ENCODE data around the gene MFAP5.
"Not testable (repeated sequence)": the region's sequence is repeated elsewhere in the genome, so short reads cannot be mapped to it uniquely, and the experiment has no call there.

Gene MFAP5

DNA sequence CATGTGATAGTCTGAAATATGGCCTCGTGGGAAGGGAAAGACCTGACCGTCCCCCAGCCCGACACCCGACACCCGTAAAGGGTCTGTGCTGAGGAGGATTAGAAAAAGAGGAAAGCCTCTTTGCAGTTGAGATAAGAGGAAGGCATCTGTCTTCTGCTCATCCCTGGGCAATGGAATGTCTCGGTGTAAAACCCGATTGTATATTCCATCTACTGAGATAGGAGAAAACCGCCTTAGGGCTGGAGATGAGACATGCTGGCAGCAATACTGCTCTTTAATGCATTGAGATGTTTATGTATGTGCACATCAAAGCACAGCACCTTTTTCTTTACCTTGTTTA lies 26.6 kb downstream of the MFAP5 start:
- DNase-seq (ENCODE audit: low read depth); H3K4me3 ChIP-seq (ENCODE audit: low read depth, low read length): not testable (repeated sequence)

DNA sequence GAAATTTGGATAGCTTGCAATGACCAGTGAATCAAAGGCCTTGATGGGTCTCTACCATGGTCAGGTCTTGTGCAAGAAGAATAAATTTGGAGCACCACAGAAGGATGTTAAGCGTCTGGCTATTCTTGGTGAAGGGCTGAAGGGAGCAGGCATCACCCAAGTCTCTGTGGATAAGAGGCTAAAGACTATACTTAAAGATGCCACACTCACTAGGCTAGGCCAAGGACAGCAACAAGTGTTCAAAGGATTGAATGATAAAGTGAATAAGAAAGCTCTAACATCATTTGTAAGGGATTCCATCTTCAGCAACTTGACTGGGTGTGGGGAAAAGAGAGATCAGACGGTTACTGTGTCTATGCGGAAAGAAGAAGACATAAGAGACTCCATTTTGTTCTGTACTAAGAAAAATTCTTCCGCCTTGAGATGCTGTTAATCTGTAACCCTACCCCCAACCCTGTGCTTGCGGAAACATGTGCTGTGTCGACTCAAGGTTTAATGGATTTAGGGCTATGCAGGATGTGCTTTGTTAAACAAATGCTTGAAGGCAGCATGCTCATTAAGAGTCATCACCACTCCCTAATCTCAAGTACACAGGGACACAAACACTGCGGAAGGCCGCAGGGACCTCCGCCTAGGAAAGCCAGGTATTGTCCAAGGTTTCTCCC lies 27.2 kb downstream of the MFAP5 start:
- DNase-seq (ENCODE audit: low read depth); H3K4me3 ChIP-seq (ENCODE audit: low read depth, low read length): not testable (repeated sequence)

DNA sequence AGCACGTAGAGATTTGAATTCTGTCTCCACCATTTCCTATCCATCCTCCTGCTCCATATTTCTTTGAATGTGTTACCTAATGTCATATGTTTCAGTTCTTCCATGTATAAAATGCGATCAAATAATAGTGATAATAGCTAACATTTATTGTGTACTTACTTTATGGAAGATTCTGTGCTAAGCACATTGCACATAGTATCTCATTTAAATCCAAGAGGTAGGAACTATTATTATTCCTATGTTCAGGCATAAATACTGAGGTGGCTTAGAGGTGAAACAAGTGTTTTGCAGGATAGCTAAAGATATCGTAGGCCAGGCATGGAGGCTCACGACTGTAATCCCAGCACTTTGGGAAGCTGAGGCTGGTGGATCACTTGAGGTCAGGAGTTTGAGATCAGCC lies 32.5 kb downstream of the MFAP5 start:
- no peak overlapping the region for H3K4me3 ChIP-seq (ENCODE audit: low read depth, low read length)
- no peak for DNase-seq (ENCODE audit: low read depth)

DNA sequence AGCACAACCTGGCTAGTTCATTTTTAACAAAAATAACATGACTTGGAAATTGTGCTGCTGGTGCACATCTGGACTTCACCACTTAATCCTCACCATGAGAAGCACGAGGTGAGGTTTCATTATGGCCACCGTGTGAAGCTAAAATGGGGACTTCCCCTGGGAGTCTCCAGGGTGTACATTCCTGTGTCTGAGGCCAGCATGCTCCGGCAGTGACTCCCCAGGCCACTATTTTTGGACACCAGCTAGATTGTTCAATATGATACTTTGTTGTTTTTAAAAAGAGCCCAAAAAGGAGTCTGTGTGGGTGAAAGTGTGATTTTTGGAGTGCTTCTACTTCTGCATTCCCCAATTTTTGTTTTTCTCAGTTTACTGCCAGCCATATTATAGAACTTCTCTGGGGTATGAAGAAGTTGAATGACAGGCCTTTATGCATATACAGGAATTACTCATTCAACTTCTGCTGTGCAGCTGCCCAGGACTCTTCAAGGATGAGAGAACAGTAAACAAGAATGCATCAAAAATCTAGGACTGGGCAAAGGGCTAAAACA lies 33.1 kb downstream of the MFAP5 start:
- no peak overlapping the region for H3K4me3 ChIP-seq (ENCODE audit: low read depth, low read length)
- DNase-seq (ENCODE audit: low read depth) = peak; percentile 17

DNA sequence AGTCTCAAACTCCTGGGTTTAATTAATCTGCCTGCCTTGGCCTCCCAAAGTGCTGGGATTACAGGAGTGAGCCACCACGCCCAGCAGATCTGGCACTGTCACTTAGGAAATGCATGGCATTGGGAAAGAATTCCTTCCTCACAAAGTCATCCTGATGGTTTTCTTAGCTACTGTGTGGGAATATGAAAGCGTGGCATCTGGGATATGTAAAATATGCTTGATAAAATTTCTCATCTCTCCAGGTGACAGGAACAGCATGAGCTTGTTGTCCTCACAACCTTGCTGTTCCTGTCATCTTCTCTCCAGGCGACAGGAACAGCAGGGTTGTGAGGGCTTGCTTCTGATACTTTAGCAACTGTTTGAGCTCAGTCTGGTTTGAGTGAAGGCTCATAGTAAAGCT lies 33.9 kb downstream of the MFAP5 start:
- DNase-seq (ENCODE audit: low read depth) = no peak
- H3K4me3 ChIP-seq (ENCODE audit: low read depth, low read length) = no peak overlapping the region

DNA sequence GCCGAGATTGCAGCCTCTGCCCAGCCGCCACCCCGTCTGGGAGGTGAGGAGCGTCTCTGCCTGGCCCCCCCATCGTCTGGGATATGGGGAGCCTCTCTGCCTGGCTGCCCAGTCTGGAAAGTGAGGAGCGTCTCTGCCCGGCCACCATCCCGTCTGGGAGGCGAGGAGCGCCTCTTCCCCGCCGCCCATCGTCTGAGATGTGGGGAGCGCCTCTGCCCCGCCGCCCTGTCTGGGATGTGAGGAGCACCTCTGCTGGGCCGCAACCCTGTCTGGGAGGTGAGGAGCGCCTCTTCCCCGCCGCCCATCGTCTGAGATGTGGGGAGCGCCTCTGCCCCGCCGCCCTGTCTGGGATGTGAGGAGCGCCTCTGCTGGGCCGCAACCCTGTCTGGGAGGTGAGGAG lies 37.9 kb downstream of the MFAP5 start:
- H3K4me3 ChIP-seq (ENCODE audit: low read depth, low read length); DNase-seq (ENCODE audit: low read depth): not testable (repeated sequence)

DNA sequence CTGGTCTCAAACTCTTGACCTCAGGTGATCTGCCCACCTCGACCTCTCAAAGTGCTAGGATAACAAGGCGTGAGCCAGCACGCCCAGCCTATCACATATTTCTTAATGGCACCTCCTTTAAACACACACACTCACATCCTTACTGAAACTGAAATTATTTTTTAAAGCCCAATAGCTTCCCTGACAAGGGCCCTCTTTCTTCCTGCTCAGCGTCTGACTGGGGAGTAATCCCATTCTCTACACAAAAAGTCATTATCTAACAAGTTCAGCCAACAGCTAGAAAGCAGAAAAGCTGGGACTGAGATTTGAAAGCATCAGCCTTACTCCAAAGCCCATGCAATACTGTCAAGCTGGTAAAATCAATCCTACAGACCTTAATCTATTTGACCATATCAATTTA lies 40.0 kb downstream of the MFAP5 start:
- H3K4me3 ChIP-seq (ENCODE audit: low read depth, low read length) = no peak overlapping the region
- no peak for DNase-seq (ENCODE audit: low read depth)

DNA sequence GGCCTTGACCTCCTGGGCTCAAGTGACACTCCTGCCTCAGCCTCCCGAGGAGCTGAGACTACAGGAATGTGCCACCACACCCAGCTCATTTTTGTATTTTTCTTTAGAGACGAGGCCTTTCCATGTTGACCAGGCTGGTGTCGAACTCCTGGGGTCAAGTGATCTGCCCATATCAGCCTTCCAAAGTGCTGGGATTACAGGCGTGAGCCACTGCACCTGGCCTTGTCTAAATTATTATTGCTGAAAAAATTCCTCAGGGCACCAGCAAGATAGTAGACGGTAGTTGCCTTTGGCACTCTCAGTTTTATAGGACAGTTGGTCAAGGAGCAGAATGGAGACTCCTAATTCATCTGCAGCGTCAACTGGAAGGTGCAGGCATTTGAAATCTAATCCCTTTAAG lies 47.4 kb downstream of the MFAP5 start:
- H3K4me3 ChIP-seq (ENCODE audit: low read depth, low read length) = no peak overlapping the region
- no peak for DNase-seq (ENCODE audit: low read depth)

DNA sequence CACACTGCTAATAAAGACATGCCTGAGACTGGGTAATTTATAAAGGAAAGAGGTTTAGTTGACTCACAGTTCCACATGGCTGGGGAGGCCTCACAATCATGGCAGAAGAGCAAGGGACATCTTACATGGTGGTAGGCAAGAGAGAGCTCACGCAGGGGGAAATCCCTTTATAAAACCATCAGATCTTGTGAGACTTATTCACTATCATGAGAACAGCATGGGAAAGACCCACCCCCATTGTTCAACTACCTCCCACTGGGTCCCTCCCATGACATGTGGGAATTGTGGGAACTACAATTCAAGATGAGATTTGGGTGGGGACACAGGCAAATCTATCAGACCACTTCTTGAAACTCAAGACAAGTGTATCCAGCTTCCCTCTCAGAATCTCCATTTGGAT lies 48.7 kb downstream of the MFAP5 start:
- not testable (repeated sequence) for DNase-seq (ENCODE audit: low read depth); H3K4me3 ChIP-seq (ENCODE audit: low read depth, low read length)

DNA sequence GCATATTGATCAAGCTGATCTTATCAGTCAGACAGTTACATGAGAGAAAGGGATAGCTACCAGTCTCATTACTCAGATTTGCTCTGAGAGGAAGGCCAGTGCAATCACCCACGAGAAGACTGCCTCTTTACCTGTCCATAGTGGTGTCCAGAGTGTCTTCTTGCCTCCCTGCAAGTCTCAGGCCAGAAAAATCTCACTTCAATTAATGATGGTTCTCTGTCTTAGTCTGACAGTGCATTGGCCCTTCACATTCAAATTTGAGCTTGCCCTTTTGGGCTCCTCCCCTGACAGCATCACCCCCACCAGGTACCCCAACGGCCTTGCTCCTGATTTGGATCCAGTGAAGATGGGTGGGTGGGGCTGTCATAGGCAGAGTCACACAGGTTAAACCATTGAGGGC lies 50.0 kb downstream of the MFAP5 start, which contains the start of gene AICDA:
AICDA (minus strand) TSS at position 231 of the 400 bp plus-strand sequence; CDS start at position 139, 92 bp downstream.
- no peak within 1 kb of the TSS for H3K4me3 ChIP-seq (ENCODE audit: low read depth, low read length)
- no peak for DNase-seq (ENCODE audit: low read depth)

DNA sequence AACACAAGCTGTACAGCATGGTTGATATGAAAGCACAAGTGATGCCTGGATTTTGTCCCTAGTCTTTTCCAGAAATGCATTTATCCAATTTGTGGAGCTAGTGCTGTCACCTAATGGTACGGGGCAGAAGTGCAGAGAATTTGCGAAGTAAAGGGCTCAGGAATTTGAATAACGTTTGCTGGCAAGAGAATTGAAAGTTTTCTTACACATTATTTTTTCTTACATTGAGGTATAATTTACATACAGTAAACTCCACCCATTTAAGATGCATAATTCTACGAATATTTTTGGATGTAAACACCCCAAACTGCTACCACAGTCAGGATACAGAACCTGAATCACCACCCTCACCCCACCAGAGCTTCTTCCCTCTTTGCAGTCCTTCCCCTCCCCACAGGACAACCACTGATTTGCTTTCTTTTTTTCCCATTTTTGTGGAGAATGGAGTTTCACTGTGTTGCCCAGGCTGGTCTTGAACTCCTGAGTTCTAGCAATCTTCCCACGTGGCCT lies 53.5 kb downstream of the MFAP5 start:
- no peak for DNase-seq (ENCODE audit: low read depth)
- H3K4me3 ChIP-seq (ENCODE audit: low read depth, low read length) = no peak overlapping the region

DNA sequence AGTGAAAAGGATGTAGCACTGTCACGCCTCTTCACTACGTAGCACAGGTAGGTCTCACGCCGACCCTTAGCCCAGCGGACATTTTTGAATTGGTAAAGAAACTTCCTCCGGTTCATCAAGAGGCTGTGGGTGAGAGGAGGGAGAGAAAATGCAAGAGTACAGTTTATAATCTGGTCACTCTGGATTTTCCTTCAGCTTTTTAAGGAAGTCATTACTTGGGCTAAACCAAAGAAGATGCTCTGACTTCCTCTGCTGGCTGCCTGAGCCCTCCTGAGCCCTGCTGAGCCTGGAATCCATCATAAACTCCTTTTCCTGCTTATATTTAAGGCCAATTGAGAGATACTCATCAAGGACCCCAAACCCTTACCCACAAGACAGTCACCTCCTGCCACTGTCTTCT lies 55.7 kb downstream of the MFAP5 start:
- no peak overlapping the region for H3K4me3 ChIP-seq (ENCODE audit: low read depth, low read length)
- no peak for DNase-seq (ENCODE audit: low read depth)

DNA sequence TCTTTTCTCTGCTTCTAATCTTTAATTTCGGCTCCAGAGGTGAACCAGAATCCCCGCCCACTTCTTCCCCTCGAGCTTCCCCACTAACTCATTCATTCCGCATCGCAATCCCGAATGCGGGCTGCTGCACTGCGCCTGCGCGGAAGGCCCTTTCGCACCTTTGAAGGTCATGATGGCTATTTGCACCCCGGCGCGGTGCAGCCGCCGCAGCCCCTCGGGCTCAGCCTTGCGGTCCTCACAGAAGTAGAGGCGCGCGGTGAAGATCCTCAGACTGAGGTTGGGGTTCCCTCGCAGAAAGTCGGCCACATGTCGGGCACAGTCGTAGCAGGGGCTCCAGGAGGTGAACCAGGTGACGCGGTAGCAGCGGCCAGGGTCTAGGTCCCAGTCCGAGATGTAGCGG lies 57.6 kb downstream of the MFAP5 start:
- DNase-seq (ENCODE audit: low read depth) = no peak
- no peak overlapping the region for H3K4me3 ChIP-seq (ENCODE audit: low read depth, low read length)

DNA sequence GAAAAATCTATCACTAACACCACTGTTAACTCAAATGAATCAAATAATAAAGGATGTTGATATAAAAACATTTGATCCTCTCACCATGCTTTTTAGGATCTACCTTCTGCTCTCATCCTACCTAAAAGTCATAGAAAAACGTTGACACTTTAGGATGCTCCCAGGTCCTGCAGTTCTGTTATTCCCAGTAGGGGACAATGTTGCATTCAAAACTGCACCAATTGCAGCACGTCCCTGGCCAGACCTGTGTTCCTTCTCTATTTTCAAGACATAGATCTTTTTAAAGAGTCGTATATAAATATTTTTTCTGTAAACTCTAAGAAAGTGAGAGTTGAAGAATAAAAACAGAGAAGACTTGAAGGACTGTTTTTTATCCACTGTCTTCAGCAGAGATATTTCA lies 58.8 kb downstream of the MFAP5 start:
- H3K4me3 ChIP-seq (ENCODE audit: low read depth, low read length) = no peak overlapping the region
- DNase-seq (ENCODE audit: low read depth) = no peak

DNA sequence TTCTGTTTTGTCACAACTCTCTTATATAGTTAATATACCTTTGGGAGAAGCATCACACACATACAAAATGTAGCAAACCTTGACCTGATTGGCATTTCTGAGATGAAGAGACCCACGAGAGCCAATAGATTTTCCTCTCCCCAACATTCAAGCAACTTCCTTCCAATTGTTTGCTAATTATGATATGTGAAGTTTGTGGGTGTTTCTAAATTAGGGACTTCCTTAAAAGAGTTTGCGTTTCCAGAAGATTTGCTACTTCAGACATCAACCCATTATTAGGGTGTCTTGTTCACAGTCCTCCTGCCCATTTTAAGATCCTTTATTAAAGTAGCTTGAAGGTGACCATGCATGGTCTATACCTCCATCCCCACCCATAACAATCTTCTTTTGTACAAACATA lies 59.3 kb downstream of the MFAP5 start:
- no peak overlapping the region for H3K4me3 ChIP-seq (ENCODE audit: low read depth, low read length)
- DNase-seq (ENCODE audit: low read depth) = no peak

DNA sequence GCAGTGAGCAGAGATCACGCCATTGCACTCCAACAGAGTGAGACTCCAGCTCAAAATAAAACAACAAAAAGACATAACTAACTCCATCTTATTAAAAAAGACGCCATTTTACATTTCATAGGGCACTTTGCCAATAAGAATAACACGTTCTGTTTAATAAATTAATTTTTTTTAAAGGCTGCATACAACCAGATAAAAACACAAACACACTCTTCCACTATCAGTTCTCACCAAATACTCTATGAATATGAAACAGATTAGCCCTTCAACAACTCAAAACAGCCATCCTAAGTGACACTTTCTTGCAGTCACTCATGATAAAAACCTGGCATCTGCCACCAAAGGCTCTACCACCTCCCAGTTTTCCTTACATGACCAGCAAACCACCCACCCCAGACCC lies 66.1 kb downstream of the MFAP5 start:
- DNase-seq (ENCODE audit: low read depth) = no peak
- no peak overlapping the region for H3K4me3 ChIP-seq (ENCODE audit: low read depth, low read length)
